ENCODE data around the gene METTL14. TPM values are rescaled to one million over a fixed set of nuclear protein-coding genes. Genes with fewer than 3 reads are reported as not detected.

METTL14 gene
- 49.7 to 53.1 TPM (median 51.1 TPM) in 3 replicates for total RNA-seq (2021)
- Bru-seq, nascent RNA: percentile 88 among the genes with signal in this experiment
- long read RNA-seq, experiment 1, full-length matches to known transcripts: 80 of 112 reads
- long read RNA-seq, experiment 1, partial matches to known transcripts: 10 of 112 reads
- long read RNA-seq, experiment 1, other reads (novel, unspliced or antisense): 22 of 112 reads
- long read RNA-seq, experiment 2, full-length matches to known transcripts: 1 of 22 reads
- long read RNA-seq, experiment 2, partial matches to known transcripts: 11 of 22 reads
- long read RNA-seq, experiment 2, other reads (novel, unspliced or antisense): 10 of 22 reads
- long read RNA-seq, experiment 3, full-length matches to known transcripts: 24 of 52 reads
- long read RNA-seq, experiment 3, partial matches to known transcripts: 14 of 52 reads
- long read RNA-seq, experiment 3, other reads (novel, unspliced or antisense): 14 of 52 reads

GRCh38 chr4:118684873-118685811, at the start of gene METTL14:
TSS of gene METTL14 (plus strand) at chr4:118685392. CDS start at chr4:118685535, 143 bp downstream.
- ATAC-seq: peak; percentile 94
- no peaks in the 10 kb centered on the region for H3K27me3 Mint-ChIP-seq (ENCODE audit: low read depth)
- POLR2A ChIA-PET: interaction anchor here (0.6 to 1.2 kb wide), 3 partner anchors 13 to 527 kb away, joined by 3 read pairs; partner anchors contain the start of genes PRSS12 and USP53
- peaks cover 17% of the 10 kb centered on the region for H3K4me1 Mint-ChIP-seq
- H3K4me3 Mint-ChIP-seq: peak within 1 kb of the TSS; percentile 99
- peak; percentile 97 for DNase-seq (ENCODE audit: low spot score)
- H3K27ac Mint-ChIP-seq: peak within 1 kb of the TSS; percentile 96
- no peaks in the 10 kb centered on the region for H3K9me3 Mint-ChIP-seq
- peaks cover 12% of the 10 kb centered on the region for H3K36me3 Mint-ChIP-seq
- CTCF ChIA-PET: interaction anchor here (0.8 to 2.9 kb wide), 8 partner anchors 9 to 332 kb away, joined by 3 to 18 read pairs (median 4); partner anchors contain the start of gene PRSS12
- no peak for TF ChIP-seq ZNF396 (CRISPR knock-in tag; IDR thresholded peaks at IDR 0.05; ENCODE audit: borderline replicate concordance)
- TF ChIP-seq ETV6 (CRISPR knock-in tag; IDR thresholded peaks at IDR 0.05): 0 out of 2 replicates have a peak, but pooled peaks have one; percentile 4
- no peak for TF ChIP-seq SOX15 (CRISPR knock-in tag; IDR thresholded peaks at IDR 0.05)
- peak; percentile 44; the same call in 1 of the 2 replicates for TF ChIP-seq SP1 (CRISPR knock-in tag; conservative IDR thresholded peaks at IDR 0.05)
- no peak for TF ChIP-seq FOXJ3 (CRISPR knock-in tag; IDR thresholded peaks at IDR 0.05; ENCODE audit: borderline replicate concordance)
- TF ChIP-seq GABPB1 (CRISPR knock-in tag; IDR thresholded peaks at IDR 0.05): peak; percentile 58; the same call in 1 of the 2 replicates
- no peak for TF ChIP-seq ESRRA (CRISPR knock-in tag; IDR thresholded peaks at IDR 0.05; ENCODE audit: borderline replicate concordance)
- no peak for TF ChIP-seq ZNF532 (CRISPR knock-in tag; IDR thresholded peaks at IDR 0.05; ENCODE audit: borderline replicate concordance)
- no peak for TF ChIP-seq NR1H2 (CRISPR knock-in tag; IDR thresholded peaks at IDR 0.05)
- TF ChIP-seq GTF2I (CRISPR knock-in tag; conservative IDR thresholded peaks at IDR 0.05): peak; percentile 84; the same call in 1 of the 2 replicates
- no peak for TF ChIP-seq EMX1 (CRISPR knock-in tag; IDR thresholded peaks at IDR 0.05)
- TF ChIP-seq ZSCAN18 (CRISPR knock-in tag; IDR thresholded peaks at IDR 0.05): no peak
- no peak for TF ChIP-seq TP53 (CRISPR knock-in tag; IDR thresholded peaks at IDR 0.05)
- no peak for TF ChIP-seq ATF6 (CRISPR knock-in tag; IDR thresholded peaks at IDR 0.05)
- no peak for TF ChIP-seq AFF4 (CRISPR knock-in tag; IDR thresholded peaks at IDR 0.05; ENCODE audit: borderline replicate concordance)
- TF ChIP-seq SMAD4 (CRISPR knock-in tag; IDR thresholded peaks at IDR 0.05): no peak
- TF ChIP-seq RORB (CRISPR knock-in tag; IDR thresholded peaks at IDR 0.05): no peak
- no peak for TF ChIP-seq JAZF1 (CRISPR knock-in tag; IDR thresholded peaks at IDR 0.05)
- TF ChIP-seq ZNF416 (CRISPR knock-in tag; IDR thresholded peaks at IDR 0.05): no peak
- TF ChIP-seq HMGA2 (CRISPR knock-in tag; IDR thresholded peaks at IDR 0.05): no peak
- TF ChIP-seq CREM (CRISPR knock-in tag; IDR thresholded peaks at IDR 0.05): peak; percentile 95
- peak; percentile 30; the same call in 1 of the 2 replicates for TF ChIP-seq TEAD1 (CRISPR knock-in tag; IDR thresholded peaks at IDR 0.05)

Measured in WTC11 (cell line).